ENCODE results near the gene MYL4.

DNA sequence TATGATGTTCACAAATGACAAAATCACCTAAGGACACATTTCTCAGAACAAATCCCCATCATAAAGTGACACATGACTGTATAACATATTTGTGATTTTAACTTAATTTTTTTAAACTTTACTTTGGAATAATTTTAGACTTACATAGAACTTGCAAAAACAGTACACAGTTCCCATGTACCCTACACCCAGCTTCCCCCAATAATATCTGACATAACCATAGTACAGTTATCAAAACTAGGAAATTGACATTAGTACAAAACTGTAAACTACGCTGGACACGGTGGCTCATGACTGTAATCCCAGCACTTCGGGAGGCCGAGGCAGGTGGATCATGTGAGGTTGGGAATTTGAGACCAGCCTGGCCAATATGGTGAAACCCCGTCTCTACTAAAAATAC is 44.9 kb upstream of the MYL4 start:
- no peak for TF ChIP-seq HDGF (IDR thresholded peaks at IDR 0.05; ENCODE audit: borderline replicate concordance)
- no peak for TF ChIP-seq SUZ12 (IDR thresholded peaks at IDR 0.05)
- TF ChIP-seq FOXM1 (IDR thresholded peaks at IDR 0.05; ENCODE audit: borderline replicate concordance), result no peak
- no peak for TF ChIP-seq NFRKB (IDR thresholded peaks at IDR 0.05)
- no peak for TF ChIP-seq L3MBTL2 (conservative IDR thresholded peaks at IDR 0.05)
- TF ChIP-seq, protein P1, sequence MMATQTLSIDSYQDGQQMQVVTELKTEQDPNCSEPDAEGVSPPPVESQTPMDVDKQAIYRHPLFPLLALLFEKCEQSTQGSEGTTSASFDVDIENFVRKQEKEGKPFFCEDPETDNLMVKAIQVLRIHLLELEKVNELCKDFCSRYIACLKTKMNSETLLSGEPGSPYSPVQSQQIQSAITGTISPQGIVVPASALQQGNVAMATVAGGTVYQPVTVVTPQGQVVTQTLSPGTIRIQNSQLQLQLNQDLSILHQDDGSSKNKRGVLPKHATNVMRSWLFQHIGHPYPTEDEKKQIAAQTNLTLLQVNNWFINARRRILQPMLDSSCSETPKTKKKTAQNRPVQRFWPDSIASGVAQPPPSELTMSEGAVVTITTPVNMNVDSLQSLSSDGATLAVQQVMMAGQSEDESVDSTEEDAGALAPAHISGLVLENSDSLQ (IDR thresholded peaks at IDR 0.05), result no peak
- TF ChIP-seq FOXK2 (IDR thresholded peaks at IDR 0.05), result no peak
- no peak for TF ChIP-seq TARDBP (IDR thresholded peaks at IDR 0.05)
- TF ChIP-seq LEF1 (IDR thresholded peaks at IDR 0.05; ENCODE audit: borderline replicate concordance), result no peak
- TF ChIP-seq ZNF384 (IDR thresholded peaks at IDR 0.05), result no peak

Data from HEK293T (cell line).